ENCODE measurements around the gene ALG12.

GRCh38 chr22:49887064-49887451 lies 31.2 kb downstream of the ALG12 start:
- TF ChIP-seq CTCF (IDR thresholded peaks at IDR 0.05; ENCODE audit: low read length) (no peak), EZH2phosphoT487 (IDR thresholded peaks at IDR 0.05; ENCODE audit: low read length) (no peak), EZH2 (optimal IDR thresholded peaks at IDR 0.05; ENCODE audit: low read depth, low read length) (no peak)
